GM23338 (cell line): ENCODE measurements around the gene FGF10.

Experiments
- POLR2AphosphoS5 ChIP-seq: IDR thresholded peaks from 2 replicates; pipeline ENCODE4 v1.6.1; 2016; ENCODE audit warnings: antibody characterized with exemption, low read depth
- TF ChIP-seq, protein P1 (sequence below): IDR thresholded peaks from one replicate; pipeline ENCODE4 v1.6.1; 2018; ENCODE audit warnings: antibody characterized with exemption; ENCODE audit not compliant: unreplicated experiment
- TF ChIP-seq, protein P2 (sequence below), 2 experiments: fragments of 200-600 bp in 1 of 2; sonication (generic) in 1 of 2; conservative IDR thresholded peaks; 2 replicates each; pipeline versions ENCODE4 v1.5.1 to v1.6.1; 2016 to 2017; ENCODE audit warnings: antibody characterized with exemption in 2 of 2, low read depth in 2 of 2, mild to moderate bottlenecking in 2 of 2, moderate library complexity in 1 of 2

- TF ChIP-seq, protein P1, sequence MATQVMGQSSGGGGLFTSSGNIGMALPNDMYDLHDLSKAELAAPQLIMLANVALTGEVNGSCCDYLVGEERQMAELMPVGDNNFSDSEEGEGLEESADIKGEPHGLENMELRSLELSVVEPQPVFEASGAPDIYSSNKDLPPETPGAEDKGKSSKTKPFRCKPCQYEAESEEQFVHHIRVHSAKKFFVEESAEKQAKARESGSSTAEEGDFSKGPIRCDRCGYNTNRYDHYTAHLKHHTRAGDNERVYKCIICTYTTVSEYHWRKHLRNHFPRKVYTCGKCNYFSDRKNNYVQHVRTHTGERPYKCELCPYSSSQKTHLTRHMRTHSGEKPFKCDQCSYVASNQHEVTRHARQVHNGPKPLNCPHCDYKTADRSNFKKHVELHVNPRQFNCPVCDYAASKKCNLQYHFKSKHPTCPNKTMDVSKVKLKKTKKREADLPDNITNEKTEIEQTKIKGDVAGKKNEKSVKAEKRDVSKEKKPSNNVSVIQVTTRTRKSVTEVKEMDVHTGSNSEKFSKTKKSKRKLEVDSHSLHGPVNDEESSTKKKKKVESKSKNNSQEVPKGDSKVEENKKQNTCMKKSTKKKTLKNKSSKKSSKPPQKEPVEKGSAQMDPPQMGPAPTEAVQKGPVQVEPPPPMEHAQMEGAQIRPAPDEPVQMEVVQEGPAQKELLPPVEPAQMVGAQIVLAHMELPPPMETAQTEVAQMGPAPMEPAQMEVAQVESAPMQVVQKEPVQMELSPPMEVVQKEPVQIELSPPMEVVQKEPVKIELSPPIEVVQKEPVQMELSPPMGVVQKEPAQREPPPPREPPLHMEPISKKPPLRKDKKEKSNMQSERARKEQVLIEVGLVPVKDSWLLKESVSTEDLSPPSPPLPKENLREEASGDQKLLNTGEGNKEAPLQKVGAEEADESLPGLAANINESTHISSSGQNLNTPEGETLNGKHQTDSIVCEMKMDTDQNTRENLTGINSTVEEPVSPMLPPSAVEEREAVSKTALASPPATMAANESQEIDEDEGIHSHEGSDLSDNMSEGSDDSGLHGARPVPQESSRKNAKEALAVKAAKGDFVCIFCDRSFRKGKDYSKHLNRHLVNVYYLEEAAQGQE = no peak
- TF ChIP-seq, protein P2, sequence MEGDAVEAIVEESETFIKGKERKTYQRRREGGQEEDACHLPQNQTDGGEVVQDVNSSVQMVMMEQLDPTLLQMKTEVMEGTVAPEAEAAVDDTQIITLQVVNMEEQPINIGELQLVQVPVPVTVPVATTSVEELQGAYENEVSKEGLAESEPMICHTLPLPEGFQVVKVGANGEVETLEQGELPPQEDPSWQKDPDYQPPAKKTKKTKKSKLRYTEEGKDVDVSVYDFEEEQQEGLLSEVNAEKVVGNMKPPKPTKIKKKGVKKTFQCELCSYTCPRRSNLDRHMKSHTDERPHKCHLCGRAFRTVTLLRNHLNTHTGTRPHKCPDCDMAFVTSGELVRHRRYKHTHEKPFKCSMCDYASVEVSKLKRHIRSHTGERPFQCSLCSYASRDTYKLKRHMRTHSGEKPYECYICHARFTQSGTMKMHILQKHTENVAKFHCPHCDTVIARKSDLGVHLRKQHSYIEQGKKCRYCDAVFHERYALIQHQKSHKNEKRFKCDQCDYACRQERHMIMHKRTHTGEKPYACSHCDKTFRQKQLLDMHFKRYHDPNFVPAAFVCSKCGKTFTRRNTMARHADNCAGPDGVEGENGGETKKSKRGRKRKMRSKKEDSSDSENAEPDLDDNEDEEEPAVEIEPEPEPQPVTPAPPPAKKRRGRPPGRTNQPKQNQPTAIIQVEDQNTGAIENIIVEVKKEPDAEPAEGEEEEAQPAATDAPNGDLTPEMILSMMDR (conservative IDR thresholded peaks at IDR 0.05; ENCODE audit: low read depth in 2 of 2) = peak in 1 of 2 experiments; percentile 31; a peak in 2 of 4 replicates
- no peak for TF ChIP-seq POLR2AphosphoS5
Measured at GRCh38 chr5:44398382-44398781, 9.2 kb upstream of the FGF10 start.
